RWPE2 (cell line): ENCODE measurements around the gene TBC1D4.

Experiments used
- ATAC-seq: fragments of 200-7000 bp; cut with Tn5 transposase; 3 replicates; pipeline ENCODE4 v1.9.1; 2021; ENCODE audit warnings: low read depth
- DNase-seq: peaks from one replicate; pipeline ENCODE4 v3.0.0-alpha.2; 2020; ENCODE audit warnings: low spot score
- H3K27ac ChIP-seq: fragments of 450-650 bp; 2 replicates; pipeline ENCODE4 v1.5.1; 2017; ENCODE audit warnings: mild to moderate bottlenecking; ENCODE audit not compliant: poor library complexity, severe bottlenecking
- H3K27me3 ChIP-seq: fragments of 250-450 bp; sonication (Bioruptor Pico); 2 replicates; pipeline ENCODE4 v1.5.1; 2021; ENCODE audit warnings: mild to moderate bottlenecking, moderate library complexity; ENCODE audit not compliant: insufficient read depth, poor library complexity, severe bottlenecking
- H3K36me3 ChIP-seq: fragments of 250-450 bp; sonication (Bioruptor Pico); 2 replicates; pipeline ENCODE4 v1.5.1; 2020; ENCODE audit warnings: low read depth, mild to moderate bottlenecking, moderate library complexity
- H3K4me1 ChIP-seq: fragments of 250-450 bp; sonication (Bioruptor Pico); 2 replicates; pipeline ENCODE4 v1.5.1; 2021; ENCODE audit warnings: mild to moderate bottlenecking, moderate library complexity; ENCODE audit not compliant: insufficient read depth, poor library complexity, severe bottlenecking
- H3K4me3 ChIP-seq: fragments of 250-450 bp; sonication (Bioruptor Pico); 2 replicates; pipeline ENCODE4 v1.5.1; 2021; ENCODE audit warnings: mild to moderate bottlenecking, moderate library complexity; ENCODE audit not compliant: severe bottlenecking
- H3K9me3 ChIP-seq: fragments of 250-450 bp; sonication (Bioruptor Pico); 2 replicates; pipeline ENCODE4 v1.5.1; 2021; ENCODE audit warnings: mild to moderate bottlenecking, moderate library complexity; ENCODE audit not compliant: severe bottlenecking
- CTCF ChIP-seq: fragments of 450-650 bp; IDR thresholded peaks from one replicate; pipeline ENCODE4 v1.5.1; 2017; ENCODE audit warnings: mild to moderate bottlenecking, moderate library complexity; ENCODE audit not compliant: poor library complexity, severe bottlenecking

TBC1D4 gene

GRCh38 chr13:75494491-75494890, 12.5 kb upstream of the TBC1D4 start:
- no peak for DNase-seq
- Histone ChIP-seq H3K27me3 (no peaks in the 10 kb centered on the region), H3K4me1 (no peaks in the 10 kb centered on the region), H3K4me3 (no peak overlapping the region), H3K9me3 (no peaks in the 10 kb centered on the region), H3K27ac (no peak overlapping the region), H3K36me3 (no peaks in the 10 kb centered on the region)
- ATAC-seq, result no peak
- no peak for TF ChIP-seq CTCF

- ATAC-seq (no peak), DNase-seq (no peak)
- Histone ChIP-seq H3K27ac (no peak overlapping the region), H3K4me3 (no peak overlapping the region), H3K4me1 (no peaks in the 10 kb centered on the region), H3K36me3 (no peaks in the 10 kb centered on the region), H3K27me3 (no peaks in the 10 kb centered on the region), H3K9me3 (no peaks in the 10 kb centered on the region)
- TF ChIP-seq CTCF, result no peak
Measured at GRCh38 chr13:75493156-75493555, 11.2 kb upstream of the TBC1D4 start.

GRCh38 chr13:75492389-75492788, 10.4 kb upstream of the TBC1D4 start:
- DNase-seq, result no peak
- no peaks in the 10 kb centered on the region for H3K27me3 ChIP-seq
- ATAC-seq, result no peak
- H3K36me3 ChIP-seq, result no peaks in the 10 kb centered on the region
- H3K4me3 ChIP-seq, result no peak overlapping the region
- no peak overlapping the region for H3K27ac ChIP-seq
- H3K4me1 ChIP-seq, result no peaks in the 10 kb centered on the region
- no peak for TF ChIP-seq CTCF
- H3K9me3 ChIP-seq, result no peaks in the 10 kb centered on the region

GRCh38 chr13:75491376-75491775, 9.4 kb upstream of the TBC1D4 start:
- DNase-seq (no peak), ATAC-seq (no peak)
- no peak for TF ChIP-seq CTCF
- no peaks in the 10 kb centered on the region for H3K9me3 ChIP-seq
- H3K4me3 ChIP-seq, result no peak overlapping the region
- H3K4me1 ChIP-seq, result no peaks in the 10 kb centered on the region
- H3K27ac ChIP-seq, result no peak overlapping the region
- H3K36me3 ChIP-seq, result no peaks in the 10 kb centered on the region
- H3K27me3 ChIP-seq, result no peaks in the 10 kb centered on the region

- H3K9me3 ChIP-seq, result no peaks in the 10 kb centered on the region
- H3K27ac ChIP-seq, result no peak overlapping the region
- no peak for DNase-seq
- H3K36me3 ChIP-seq, result no peaks in the 10 kb centered on the region
- peak; percentile 66; the same call in 2 of the 3 replicates for ATAC-seq
- no peaks in the 10 kb centered on the region for H3K27me3 ChIP-seq
- no peaks in the 10 kb centered on the region for H3K4me1 ChIP-seq
- no peak for TF ChIP-seq CTCF
- H3K4me3 ChIP-seq, result no peak overlapping the region
Measured at GRCh38 chr13:75489502-75490263, 7.7 kb upstream of the TBC1D4 start.
